ENCODE data around the gene FHOD3.

DNA sequence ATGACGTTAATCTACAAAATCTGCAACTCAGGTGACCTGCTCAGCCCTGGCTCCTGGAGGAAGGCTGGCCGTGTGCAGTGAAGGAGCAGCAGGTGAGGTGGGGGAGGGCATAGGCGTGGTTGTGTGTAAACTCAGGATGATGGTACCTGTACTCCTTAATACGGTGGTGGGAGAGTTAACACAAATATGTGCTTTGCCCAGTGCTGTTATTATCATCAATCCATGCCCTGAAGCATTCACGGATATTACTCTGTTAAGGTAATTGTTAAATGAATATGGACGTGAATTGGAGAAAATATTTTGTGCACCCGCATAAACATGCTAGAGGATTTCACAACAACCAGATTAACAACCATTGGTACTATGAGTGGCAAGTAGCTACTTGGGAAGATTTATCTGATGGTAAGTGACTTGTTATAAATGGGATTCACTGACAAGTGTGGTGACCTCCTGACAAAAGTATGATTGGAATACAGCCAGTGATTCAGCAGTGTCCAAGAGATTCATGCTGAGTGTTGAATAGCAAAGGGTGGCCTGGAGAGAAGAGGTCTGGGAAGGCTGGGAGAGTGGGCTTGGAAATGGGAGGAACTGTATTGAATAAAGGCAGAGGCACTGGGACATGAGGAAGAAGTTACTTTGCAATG lies 337.2 kb downstream of the FHOD3 start:
- TF ChIP-seq MED1 (CRISPR knock-in tag; IDR thresholded peaks at IDR 0.05) (no peak), RFX5 (IDR thresholded peaks at IDR 0.05; ENCODE audit: low read depth, low read length) (no peak)

All from HepG2 (cell line).